MM.1S (cell line): ENCODE data around the gene TBRG1.
A peak's percentile ranks its signal among the peaks of the same experiment; 100 is the strongest.

Source experiments
- DNase-seq: peaks from one replicate; pipeline ENCODE4 v3.0.0-alpha.2; 2015
- H2AFZ ChIP-seq: fragments of 300-600 bp; sonication (generic); 2 replicates; pipeline ENCODE4 v1.6.0; 2016; ENCODE audit warnings: antibody characterized with exemption, low read length
- H3F3A ChIP-seq: fragments of 300-600 bp; sonication (generic); 2 replicates; pipeline ENCODE4 v1.6.1; 2016; ENCODE audit warnings: mild to moderate bottlenecking, antibody characterized with exemption, low read length, moderate library complexity, mixed read lengths; ENCODE audit not compliant: insufficient read depth
- H3K27ac ChIP-seq: fragments of 300-600 bp; sonication (generic); 2 replicates; pipeline ENCODE4 v1.5.1; 2016; ENCODE audit warnings: mild to moderate bottlenecking, low read length
- H3K27me3 ChIP-seq: fragments of 300-600 bp; sonication (generic); replicated peaks from 2 replicates; pipeline ENCODE4 v1.6.0; 2016; ENCODE audit warnings: low read length; ENCODE audit not compliant: insufficient read depth
- H3K36me3 ChIP-seq: fragments of 300-600 bp; sonication (generic); replicated peaks from 2 replicates; pipeline ENCODE4 v1.6.1; 2016; ENCODE audit warnings: mild to moderate bottlenecking, low read length, mixed read lengths; ENCODE audit not compliant: insufficient read depth
- H3K4me1 ChIP-seq: fragments of 300-600 bp; sonication (generic); 2 replicates; pipeline ENCODE4 v1.6.1; 2016; ENCODE audit warnings: low read length, mixed read lengths
- H3K4me2 ChIP-seq: fragments of 300-600 bp; sonication (generic); 2 replicates; pipeline ENCODE4 v1.6.0; 2016; ENCODE audit warnings: low read depth, low read length
- H3K4me3 ChIP-seq: fragments of 300-600 bp; sonication (generic); 2 replicates; pipeline ENCODE4 v1.5.1; 2016; ENCODE audit warnings: low read length, mixed read lengths
- H3K79me2 ChIP-seq: fragments of 300-600 bp; sonication (generic); 2 replicates; pipeline ENCODE4 v1.6.1; 2016; ENCODE audit warnings: mixed run types, low read length, mixed read lengths
- H3K9ac ChIP-seq: fragments of 300-600 bp; sonication (generic); 2 replicates; pipeline ENCODE4 v1.6.1; 2016; ENCODE audit warnings: low read length, mixed read lengths
- H3K9me2 ChIP-seq: fragments of 300-600 bp; sonication (generic); replicated peaks from 2 replicates; pipeline ENCODE4 v1.6.1; 2016; ENCODE audit warnings: mild to moderate bottlenecking, low read length, mixed read lengths; ENCODE audit not compliant: insufficient read depth
- H3K9me3 ChIP-seq: fragments of 300-600 bp; sonication (generic); replicated peaks from 2 replicates; pipeline ENCODE4 v1.6.1; 2016; ENCODE audit warnings: mild to moderate bottlenecking, low read length, mixed read lengths; ENCODE audit not compliant: insufficient read depth
- H4K20me1 ChIP-seq: fragments of 300-600 bp; sonication (generic); 2 replicates; pipeline ENCODE4 v1.6.1; 2016; ENCODE audit warnings: mild to moderate bottlenecking, low read length, moderate library complexity, mixed read lengths; ENCODE audit not compliant: insufficient read depth
- EZH2 ChIP-seq: fragments of 300-600 bp; sonication (generic); optimal IDR thresholded peaks from 2 replicates; pipeline ENCODE3; 2017; ENCODE audit warnings: low read depth, mild to moderate bottlenecking, antibody characterized with exemption, low read length, mixed read lengths
- EZH2phosphoT487 ChIP-seq: fragments of 300-600 bp; sonication (generic); IDR thresholded peaks from 2 replicates; pipeline ENCODE4 v1.6.1; 2018; ENCODE audit warnings: antibody characterized with exemption, low read length
- TF ChIP-seq, protein P1 (sequence below): fragments of 300-600 bp; sonication (generic); IDR thresholded peaks from 2 replicates; pipeline ENCODE4 v1.5.1; 2016; ENCODE audit warnings: antibody characterized with exemption, low read length, mixed read lengths

The TBRG1 gene

DNA sequence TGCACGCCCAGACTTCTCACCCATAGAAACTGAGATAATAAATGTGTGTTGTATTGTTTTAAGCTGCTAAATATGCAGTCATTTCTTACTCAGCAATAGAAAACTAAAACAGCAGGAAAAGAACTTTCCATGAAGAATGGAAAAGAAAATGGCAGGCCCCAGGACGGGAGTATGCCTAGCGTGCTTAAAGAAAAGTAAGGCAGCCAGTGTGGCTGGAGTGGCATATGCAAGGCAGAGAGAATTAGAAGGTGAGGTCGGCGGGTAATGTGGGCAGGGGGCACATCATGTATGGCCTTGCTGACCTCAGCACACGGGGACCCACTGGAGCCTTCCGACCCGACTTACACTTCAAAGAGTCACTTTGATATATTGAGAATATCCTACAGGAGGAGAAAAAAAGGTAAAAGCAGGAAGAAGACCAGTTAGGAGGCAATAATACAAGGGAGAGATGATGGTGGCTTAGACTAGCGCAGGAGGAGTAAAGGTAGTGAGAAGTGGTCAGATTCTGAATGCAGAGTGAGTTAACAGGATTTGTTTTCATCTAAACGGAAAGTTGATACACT, 20.5 kb downstream of the TBRG1 start:
- Histone ChIP-seq H3K27ac (no peak overlapping the region), H3F3A (no peaks in the 10 kb centered on the region), H3K4me3 (no peak overlapping the region), H3K4me2 (no peak overlapping the region), H3K36me3 (no peaks in the 10 kb centered on the region), H3K9ac (no peak overlapping the region), H3K9me3 (no peaks in the 10 kb centered on the region), H3K9me2 (no peaks in the 10 kb centered on the region), H4K20me1 (no peaks in the 10 kb centered on the region), H2AFZ (no peak overlapping the region), H3K27me3 (no peaks in the 10 kb centered on the region), H3K4me1 (no peaks in the 10 kb centered on the region), H3K79me2 (no peaks in the 10 kb centered on the region)
- TF ChIP-seq EZH2phosphoT487: no peak
- TF ChIP-seq EZH2: no peak
- TF ChIP-seq, protein P1, sequence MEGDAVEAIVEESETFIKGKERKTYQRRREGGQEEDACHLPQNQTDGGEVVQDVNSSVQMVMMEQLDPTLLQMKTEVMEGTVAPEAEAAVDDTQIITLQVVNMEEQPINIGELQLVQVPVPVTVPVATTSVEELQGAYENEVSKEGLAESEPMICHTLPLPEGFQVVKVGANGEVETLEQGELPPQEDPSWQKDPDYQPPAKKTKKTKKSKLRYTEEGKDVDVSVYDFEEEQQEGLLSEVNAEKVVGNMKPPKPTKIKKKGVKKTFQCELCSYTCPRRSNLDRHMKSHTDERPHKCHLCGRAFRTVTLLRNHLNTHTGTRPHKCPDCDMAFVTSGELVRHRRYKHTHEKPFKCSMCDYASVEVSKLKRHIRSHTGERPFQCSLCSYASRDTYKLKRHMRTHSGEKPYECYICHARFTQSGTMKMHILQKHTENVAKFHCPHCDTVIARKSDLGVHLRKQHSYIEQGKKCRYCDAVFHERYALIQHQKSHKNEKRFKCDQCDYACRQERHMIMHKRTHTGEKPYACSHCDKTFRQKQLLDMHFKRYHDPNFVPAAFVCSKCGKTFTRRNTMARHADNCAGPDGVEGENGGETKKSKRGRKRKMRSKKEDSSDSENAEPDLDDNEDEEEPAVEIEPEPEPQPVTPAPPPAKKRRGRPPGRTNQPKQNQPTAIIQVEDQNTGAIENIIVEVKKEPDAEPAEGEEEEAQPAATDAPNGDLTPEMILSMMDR: no peak
- no peak for DNase-seq

DNA sequence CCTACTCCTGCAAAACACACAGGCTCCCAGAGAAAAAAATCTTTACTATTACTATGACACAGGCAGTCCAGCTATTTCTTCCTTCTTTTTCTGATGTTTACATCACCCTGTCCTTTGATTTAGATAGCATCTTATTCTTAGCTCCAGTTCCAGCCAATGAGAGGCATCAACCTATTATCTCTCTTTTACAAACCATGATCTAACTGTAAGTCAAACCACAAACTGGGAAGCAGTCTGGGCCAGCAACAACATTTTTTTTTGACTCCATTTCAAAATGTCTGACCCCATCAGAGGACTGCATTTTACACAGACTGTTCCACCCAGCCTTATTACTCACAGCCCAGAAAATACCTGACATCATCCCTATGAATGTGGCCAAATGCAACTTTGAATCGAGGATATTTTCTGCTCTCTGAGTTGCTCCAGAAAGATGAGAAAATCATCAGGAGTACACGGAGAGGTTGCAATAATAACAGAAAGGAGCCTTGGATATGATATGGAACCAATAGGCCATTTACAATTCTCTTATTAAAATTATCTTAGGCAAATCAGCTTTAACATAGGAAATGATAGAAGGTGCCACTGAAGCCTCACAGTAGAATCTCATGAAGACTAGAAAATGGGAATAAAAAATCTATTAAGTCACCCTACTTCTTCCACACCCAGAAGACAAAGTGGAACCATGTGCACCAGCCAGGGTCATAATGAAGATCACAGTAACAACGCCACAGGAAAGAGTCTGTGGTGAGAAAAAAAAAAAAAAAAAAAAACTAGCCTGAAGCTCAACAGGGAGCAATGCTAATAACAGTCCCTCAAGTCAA, 21.2 kb downstream of the TBRG1 start:
- H3K27ac ChIP-seq: no peak overlapping the region

DNA sequence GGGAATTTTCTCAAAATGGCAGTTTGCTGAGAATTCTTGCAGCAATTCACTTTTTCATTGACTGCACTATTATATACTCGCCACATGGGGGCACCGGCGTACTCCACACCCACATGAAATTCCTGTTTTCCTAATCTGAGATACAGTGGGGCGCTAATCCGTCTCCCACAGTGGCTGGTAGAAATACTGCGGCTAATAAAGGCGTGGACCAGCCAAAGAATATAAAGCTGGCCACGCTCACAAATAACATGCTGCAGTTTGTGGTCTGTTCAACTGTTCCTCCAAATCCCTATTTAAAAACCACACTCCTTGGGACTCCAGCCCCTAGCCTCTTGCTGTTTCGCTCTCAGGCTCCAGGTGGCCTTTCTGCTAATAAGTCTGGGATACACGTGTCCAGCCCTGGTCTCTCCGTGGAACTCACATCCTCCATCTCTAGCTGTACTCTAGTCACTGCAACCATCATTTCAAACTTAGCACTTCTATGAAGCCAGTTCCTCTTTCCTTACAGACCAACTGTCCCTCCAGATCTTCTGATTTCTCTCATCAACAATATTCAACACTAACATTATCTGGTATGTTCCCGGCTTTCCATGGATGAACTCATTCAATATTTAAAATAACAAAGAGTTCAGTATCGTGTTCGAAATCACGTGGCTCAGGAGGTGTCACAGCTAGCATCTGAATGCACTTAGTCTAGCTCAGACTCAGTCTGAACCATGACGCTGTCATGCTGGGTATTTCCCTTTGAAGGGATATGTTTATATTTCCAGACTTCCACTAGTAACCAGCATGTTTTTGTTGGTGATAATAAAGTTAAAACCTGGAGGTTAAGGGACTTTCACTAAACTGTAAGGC, 22.0 kb downstream of the TBRG1 start:
- no peaks in the 10 kb centered on the region for H3K9me2 ChIP-seq

More for the DNA sequence above, 21.2 kb downstream of the TBRG1 start:
- Histone ChIP-seq H3K9ac (no peak overlapping the region), H3K9me3 (no peaks in the 10 kb centered on the region), H3K4me1 (no peaks in the 10 kb centered on the region), H3K27me3 (no peaks in the 10 kb centered on the region), H3K4me3 (no peak overlapping the region), H3F3A (no peaks in the 10 kb centered on the region), H4K20me1 (no peaks in the 10 kb centered on the region), H3K79me2 (no peaks in the 10 kb centered on the region), H2AFZ (no peak overlapping the region), H3K36me3 (no peaks in the 10 kb centered on the region), H3K4me2 (no peak overlapping the region), H3K9me2 (no peaks in the 10 kb centered on the region)
- no peak for DNase-seq
- TF ChIP-seq, protein P1: no peak
- TF ChIP-seq EZH2 (no peak), EZH2phosphoT487 (no peak)

More for the DNA sequence above, 22.0 kb downstream of the TBRG1 start:
- H3K4me2 ChIP-seq: peak overlapping the region; percentile 19; the same call in 1 of the 2 replicates
- H3F3A ChIP-seq: no peaks in the 10 kb centered on the region
- no peaks in the 10 kb centered on the region for H3K27me3 ChIP-seq
- H3K36me3 ChIP-seq: no peaks in the 10 kb centered on the region
- no peak overlapping the region for H3K27ac ChIP-seq
- H4K20me1 ChIP-seq: no peaks in the 10 kb centered on the region
- peak overlapping the region; percentile 18; the same call in 1 of the 2 replicates for H2AFZ ChIP-seq
- H3K9me3 ChIP-seq: no peaks in the 10 kb centered on the region
- no peak overlapping the region for H3K4me3 ChIP-seq
- no peak for TF ChIP-seq EZH2
- TF ChIP-seq, protein P1: peak; percentile 79
- no peak overlapping the region for H3K9ac ChIP-seq
- H3K79me2 ChIP-seq: no peaks in the 10 kb centered on the region
- no peaks in the 10 kb centered on the region for H3K4me1 ChIP-seq
- DNase-seq: peak; percentile 51
